GM12875 (cell line): ENCODE results near the gene LARGE2.

ENCODE experiments used
- H3K4me3 ChIP-seq: one replicate; pipeline ENCODE4 v1.5.1; 2011; ENCODE audit warnings: low read depth, low read length, control low read depth
- CTCF ChIP-seq: IDR thresholded peaks from 2 replicates; pipeline ENCODE4 v1.5.1; 2011; ENCODE audit warnings: low read depth, mild to moderate bottlenecking, control low read depth, inconsistent platforms, low read length, moderate library complexity, borderline replicate concordance; ENCODE audit not compliant: insufficient read depth

The LARGE2 gene

GRCh38 chr11:45889555-45889954 lies 32.9 kb upstream of the LARGE2 start:
- TF ChIP-seq CTCF = no peak
- H3K4me3 ChIP-seq = no peak overlapping the region

- no peak overlapping the region for H3K4me3 ChIP-seq
- no peak for TF ChIP-seq CTCF
These were observed 32.5 kb upstream of the LARGE2 start for GRCh38 chr11:45889966-45890365.

GRCh38 chr11:45890886-45891550 lies 31.4 kb upstream of the LARGE2 start:
- no peak for TF ChIP-seq CTCF

GRCh38 chr11:45892856-45893255 lies 29.6 kb upstream of the LARGE2 start:
- TF ChIP-seq CTCF = no peak
- no peak overlapping the region for H3K4me3 ChIP-seq

More at GRCh38 chr11:45890886-45891550, 31.4 kb upstream of the LARGE2 start:
- no peak overlapping the region for H3K4me3 ChIP-seq

- H3K4me3 ChIP-seq = no peak overlapping the region
- TF ChIP-seq CTCF = no peak
These were observed 27.8 kb upstream of the LARGE2 start for GRCh38 chr11:45894555-45895247.

GRCh38 chr11:45895553-45896259 lies 26.8 kb upstream of the LARGE2 start:
- TF ChIP-seq CTCF = no peak
- no peak overlapping the region for H3K4me3 ChIP-seq

GRCh38 chr11:45896422-45896984 lies 26.0 kb upstream of the LARGE2 start:
- no peak for TF ChIP-seq CTCF
- H3K4me3 ChIP-seq = no peak overlapping the region
